22Rv1 (cell line): Measurements from ENCODE around the gene RGS4.

ENCODE experiments used
- H3K27ac ChIP-seq: fragments of 450-650 bp; 2 replicates; pipeline ENCODE4 v1.5.1; 2017
- CTCF ChIP-seq: fragments of 450-650 bp; IDR thresholded peaks from 2 replicates; pipeline ENCODE4 v1.5.1; 2017; ENCODE audit warnings: mild to moderate bottlenecking
- ZFX ChIP-seq: fragments of 450-650 bp; IDR thresholded peaks from 2 replicates; pipeline ENCODE4 v1.6.1; 2017; ENCODE audit warnings: antibody characterized with exemption, borderline replicate concordance

Gene RGS4

GRCh38 chr1:163102590-163102989, 33.4 kb downstream of the RGS4 start:
- no peak for TF ChIP-seq ZFX
- no peak for TF ChIP-seq CTCF
- no peak overlapping the region for H3K27ac ChIP-seq

GRCh38 chr1:163104385-163105099, 35.4 kb downstream of the RGS4 start:
- no peak for TF ChIP-seq ZFX
- TF ChIP-seq CTCF, result no peak
- H3K27ac ChIP-seq, result no peak overlapping the region

- no peak for TF ChIP-seq CTCF
- no peak for TF ChIP-seq ZFX
- no peak overlapping the region for H3K27ac ChIP-seq
These were observed 37.3 kb downstream of the RGS4 start for GRCh38 chr1:163106364-163106987.

GRCh38 chr1:163107655-163108054, 38.5 kb downstream of the RGS4 start:
- H3K27ac ChIP-seq, result no peak overlapping the region
- TF ChIP-seq CTCF (no peak), ZFX (no peak)

GRCh38 chr1:163115887-163116286, 46.7 kb downstream of the RGS4 start:
- no peak for TF ChIP-seq ZFX
- TF ChIP-seq CTCF, result no peak
- H3K27ac ChIP-seq, result no peak overlapping the region

GRCh38 chr1:163119707-163120106, 50.5 kb downstream of the RGS4 start:
- TF ChIP-seq CTCF (no peak), ZFX (no peak)
- H3K27ac ChIP-seq, result no peak overlapping the region

- TF ChIP-seq CTCF, result no peak
- TF ChIP-seq ZFX, result no peak
- no peak overlapping the region for H3K27ac ChIP-seq
These were observed 51.2 kb downstream of the RGS4 start for GRCh38 chr1:163120372-163120771.
